Activated CD4-positive, alpha-beta memory T cell treated with anti-CD3 and anti-CD28 coated beads for 36 hours (primary cell): ENCODE measurements around the gene ADGRV1. TPM values are rescaled to one million over a fixed set of nuclear protein-coding genes. Genes with fewer than 3 reads are reported as not detected.

Experiments
- CTCF ChIA-PET: fragments of 350-600 bp; sonication (Branson Sonifier 250); formaldehyde crosslinking; loops from one replicate; lab custom pipeline; 2021; ENCODE audit warnings: antibody characterized with exemption, inconsistent platforms; lab: Charles Lee
- POLR2A ChIA-PET: fragments of 350-600 bp; sonication (Branson Sonifier 250); formaldehyde crosslinking; loops from one replicate; lab custom pipeline; 2021; ENCODE audit warnings: antibody characterized with exemption; lab: Charles Lee
- DNase-seq: peaks from one replicate; pipeline ENCODE4 v3.0.0-alpha.2; 2020
- H3K27ac Mint-ChIP-seq: one replicate; pipeline ENCODE4 v1.8.0; 2021; ENCODE audit warnings: mixed read lengths
- H3K27me3 Mint-ChIP-seq: one replicate; pipeline ENCODE4 v1.8.0; 2021; ENCODE audit warnings: mixed read lengths
- H3K36me3 Mint-ChIP-seq: one replicate; pipeline ENCODE4 v1.8.0; 2021; ENCODE audit warnings: mixed read lengths
- H3K4me1 Mint-ChIP-seq: one replicate; pipeline ENCODE4 v1.8.0; 2021; ENCODE audit warnings: low read depth, mixed read lengths
- H3K4me3 Mint-ChIP-seq: one replicate; pipeline ENCODE4 v1.8.0; 2021; ENCODE audit warnings: mild to moderate bottlenecking, mixed read lengths
- H3K9me3 Mint-ChIP-seq: one replicate; pipeline ENCODE4 v1.8.0; 2021; ENCODE audit warnings: mixed read lengths
- intact Hi-C: fragments of 100-400 bp; cut with micrococcal nuclease; formaldehyde crosslinking; loops from one replicate; pipeline ENCODE4 v1.15.1; 2023
- total RNA-seq, 2 experiments: library from RNA; stranded (reverse); gene quantifications; one replicate each; pipeline ENCODE4 v1.2.3, GENCODE V29; 2021

The ADGRV1 gene
- total RNA-seq, 2 experiments from 2014 or later, result 0.05 TPM; not detected in 1

GRCh38 chr5:91140657-91141056, 582.1 kb downstream of the ADGRV1 start:
- Mint-ChIP-seq H3K9me3 (no peaks in the 10 kb centered on the region), H3K27ac (no peak overlapping the region), H3K4me3 (no peak overlapping the region), H3K36me3 (no peaks in the 10 kb centered on the region), H3K27me3 (peaks cover 4% of the 10 kb centered on the region), H3K4me1 (no peaks in the 10 kb centered on the region)
- intact Hi-C loops, result no loop called here
- no peak for DNase-seq
- CTCF ChIA-PET, result no interaction called here
- POLR2A ChIA-PET, result no interaction called here

- no peaks in the 10 kb centered on the region for H3K9me3 Mint-ChIP-seq
- no peaks in the 10 kb centered on the region for H3K4me1 Mint-ChIP-seq
- no peak overlapping the region for H3K4me3 Mint-ChIP-seq
- H3K36me3 Mint-ChIP-seq, result no peaks in the 10 kb centered on the region
- peaks cover 4% of the 10 kb centered on the region for H3K27me3 Mint-ChIP-seq
- ChIA-PET POLR2A (no interaction called here), CTCF (no interaction called here)
- intact Hi-C loops, result no loop called here
- no peak for DNase-seq
- no peak overlapping the region for H3K27ac Mint-ChIP-seq
These were observed 583.0 kb downstream of the ADGRV1 start for GRCh38 chr5:91141642-91142041.

- DNase-seq, result no peak
- ChIA-PET CTCF (interaction anchor here (0.6 kb wide), 2 partner anchors 44 to 242 kb away, joined by 3 to 4 read pairs; no protein-coding TSS in a partner anchor), POLR2A (no interaction called here)
- Mint-ChIP-seq H3K27me3 (peaks cover 2% of the 10 kb centered on the region), H3K4me3 (no peak overlapping the region), H3K9me3 (no peaks in the 10 kb centered on the region), H3K4me1 (no peaks in the 10 kb centered on the region), H3K27ac (no peak overlapping the region), H3K36me3 (no peaks in the 10 kb centered on the region)
- intact Hi-C loops, result no loop called here
These were observed 583.8 kb downstream of the ADGRV1 start for GRCh38 chr5:91142386-91142785.

DNA sequence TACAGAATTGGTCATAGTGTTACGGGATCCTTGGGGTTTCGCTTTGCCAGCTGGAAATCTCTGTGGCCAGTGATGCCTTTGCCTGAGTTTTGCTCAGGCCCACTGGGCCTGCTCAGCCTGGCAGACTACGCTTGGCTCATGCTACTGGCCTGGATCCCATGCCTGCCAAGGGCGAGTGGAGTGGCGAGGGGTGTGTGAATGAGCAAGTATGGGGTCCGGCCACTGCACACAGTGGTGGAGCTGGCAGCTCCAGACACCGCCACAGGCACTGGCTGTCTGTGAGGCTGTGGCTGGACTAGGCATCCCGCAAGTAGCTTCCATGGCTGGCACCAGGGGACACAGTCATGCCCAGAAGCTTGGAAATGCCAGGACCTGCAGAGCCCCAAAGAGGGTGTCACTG, 584.2 kb downstream of the ADGRV1 start:
- peaks cover 2% of the 10 kb centered on the region for H3K27me3 Mint-ChIP-seq
- no peaks in the 10 kb centered on the region for H3K4me1 Mint-ChIP-seq
- intact Hi-C loops, result no loop called here
- no peaks in the 10 kb centered on the region for H3K9me3 Mint-ChIP-seq
- ChIA-PET POLR2A (no interaction called here), CTCF (interaction anchor here (0.6 kb wide), 1 partner anchor 45 kb away, joined by 4 read pairs; no protein-coding TSS in a partner anchor)
- H3K36me3 Mint-ChIP-seq, result no peaks in the 10 kb centered on the region
- no peak for DNase-seq
- no peak overlapping the region for H3K4me3 Mint-ChIP-seq
- no peak overlapping the region for H3K27ac Mint-ChIP-seq

- Mint-ChIP-seq H3K9me3 (no peaks in the 10 kb centered on the region), H3K36me3 (no peaks in the 10 kb centered on the region), H3K27ac (no peak overlapping the region), H3K4me1 (no peaks in the 10 kb centered on the region), H3K4me3 (no peak overlapping the region), H3K27me3 (peaks cover 2% of the 10 kb centered on the region)
- ChIA-PET POLR2A (no interaction called here), CTCF (no interaction called here)
- intact Hi-C loops, result no loop called here
- DNase-seq, result no peak
These were observed 585.2 kb downstream of the ADGRV1 start for GRCh38 chr5:91143840-91144239.

DNA sequence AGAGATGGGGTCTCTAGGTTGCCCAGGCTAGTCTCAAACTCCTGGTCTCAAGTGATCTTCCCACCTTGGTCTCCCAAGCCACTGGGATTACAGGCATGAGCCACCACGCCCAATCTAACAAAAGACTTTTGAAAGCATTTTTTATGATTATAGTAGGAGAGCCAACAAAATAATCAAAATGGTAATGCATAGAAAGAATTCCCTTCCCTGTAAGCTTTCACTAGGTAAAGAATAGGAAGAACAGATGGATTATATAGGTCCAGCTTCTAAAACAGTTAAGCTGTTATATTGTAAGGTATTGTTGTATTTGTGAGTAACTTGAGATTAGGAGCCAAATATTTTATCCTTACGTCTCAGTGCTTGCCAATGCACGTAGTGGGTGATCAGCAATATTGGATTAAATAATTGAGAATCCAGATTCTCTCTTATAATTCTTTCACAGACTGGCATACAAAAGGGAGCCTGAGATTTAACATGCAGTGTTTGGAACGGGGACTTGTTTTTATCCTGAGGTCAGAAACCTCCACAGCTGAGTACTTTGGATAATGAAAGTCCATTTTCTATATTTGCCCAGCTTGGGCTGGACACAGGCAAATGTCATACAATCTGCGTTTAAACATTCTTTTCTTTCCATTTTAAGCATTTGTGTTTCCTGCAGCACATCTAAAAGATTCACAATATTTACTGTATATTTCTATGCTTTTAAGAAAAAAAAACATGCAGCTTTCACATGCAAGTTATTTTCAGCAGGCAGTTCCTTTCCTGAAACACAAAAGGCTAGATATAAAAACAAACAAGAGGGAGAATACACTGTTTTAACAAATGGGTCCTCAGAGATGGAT, 586.1 kb downstream of the ADGRV1 start:
- H3K36me3 Mint-ChIP-seq, result no peaks in the 10 kb centered on the region
- no peaks in the 10 kb centered on the region for H3K9me3 Mint-ChIP-seq
- no peak for DNase-seq
- H3K27me3 Mint-ChIP-seq, result peaks cover 2% of the 10 kb centered on the region
- H3K4me3 Mint-ChIP-seq, result no peak overlapping the region
- intact Hi-C loops, result no loop called here
- ChIA-PET CTCF (no interaction called here), POLR2A (no interaction called here)
- H3K4me1 Mint-ChIP-seq, result no peaks in the 10 kb centered on the region
- no peak overlapping the region for H3K27ac Mint-ChIP-seq

GRCh38 chr5:91145333-91145620, 586.7 kb downstream of the ADGRV1 start:
- intact Hi-C loops, result no loop called here
- DNase-seq, result no peak
- H3K4me3 Mint-ChIP-seq, result no peak overlapping the region
- ChIA-PET POLR2A (no interaction called here), CTCF (no interaction called here)
- H3K36me3 Mint-ChIP-seq, result no peaks in the 10 kb centered on the region
- H3K27ac Mint-ChIP-seq, result no peak overlapping the region
- no peaks in the 10 kb centered on the region for H3K9me3 Mint-ChIP-seq
- H3K27me3 Mint-ChIP-seq, result no peaks in the 10 kb centered on the region
- no peaks in the 10 kb centered on the region for H3K4me1 Mint-ChIP-seq

DNA sequence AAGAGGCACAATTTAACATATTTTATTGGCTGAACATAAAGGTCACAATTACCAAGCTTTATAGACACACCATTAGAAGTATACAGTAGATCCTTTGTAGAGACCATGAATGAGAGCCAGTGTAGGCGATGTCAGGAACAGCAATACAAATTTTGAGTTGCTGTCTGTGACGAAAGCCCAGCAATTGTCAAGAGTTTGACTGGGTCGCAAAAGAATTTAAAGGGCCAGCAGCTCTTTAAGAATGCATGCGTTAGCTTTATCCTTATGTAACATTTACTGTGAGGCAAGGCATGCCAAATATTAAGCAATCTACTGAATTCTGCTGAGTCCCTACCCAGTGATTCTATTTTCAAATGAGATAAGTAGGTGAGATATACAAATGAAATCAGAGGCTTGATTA, 587.6 kb downstream of the ADGRV1 start:
- ChIA-PET POLR2A (no interaction called here), CTCF (interaction anchor here (1.0 kb wide), 1 partner anchor 239 kb away, joined by 3 read pairs; no protein-coding TSS in a partner anchor)
- H3K4me1 Mint-ChIP-seq, result no peaks in the 10 kb centered on the region

DNA sequence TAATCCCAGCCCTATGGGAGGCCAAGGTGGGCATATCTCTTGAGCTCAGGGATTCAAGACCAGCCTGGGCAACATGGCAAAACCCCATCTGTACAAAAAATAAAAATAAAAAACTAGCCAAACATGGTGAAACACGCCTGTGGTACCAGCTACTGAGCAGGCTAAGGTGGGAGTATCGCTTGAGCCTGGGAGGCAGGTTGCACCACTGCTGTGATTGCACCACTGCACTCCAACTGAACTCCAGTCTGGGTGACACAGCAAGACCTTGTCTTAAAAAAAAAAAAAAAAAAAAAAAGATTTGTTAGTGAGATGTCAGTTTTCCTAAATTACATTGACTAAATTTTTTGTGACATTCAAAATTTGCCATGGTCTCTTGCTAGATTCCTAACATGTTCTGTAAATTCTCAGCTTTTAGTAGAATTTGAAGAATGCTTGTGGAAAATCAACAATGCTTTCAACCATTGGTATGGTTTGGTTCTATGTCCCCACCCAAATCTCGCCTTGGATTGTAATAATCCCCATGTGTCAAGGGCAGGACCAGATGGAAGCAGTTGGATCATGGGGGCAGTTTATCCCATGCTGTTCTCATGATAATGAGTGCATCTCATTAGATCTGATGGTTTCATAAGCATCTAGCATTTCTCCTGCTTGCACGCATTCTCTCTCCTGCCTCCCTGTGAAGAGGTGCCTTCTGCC, 588.5 kb downstream of the ADGRV1 start:
- Mint-ChIP-seq H3K27me3 (peaks cover 1% of the 10 kb centered on the region), H3K27ac (no peak overlapping the region), H3K4me1 (no peaks in the 10 kb centered on the region), H3K36me3 (no peaks in the 10 kb centered on the region), H3K9me3 (no peaks in the 10 kb centered on the region), H3K4me3 (no peak overlapping the region)
- POLR2A ChIA-PET, result no interaction called here
- intact Hi-C loops, result no loop called here
- CTCF ChIA-PET, result interaction anchor here (1.0 kb wide), 1 partner anchor 238 kb away, joined by 3 read pairs; no protein-coding TSS in a partner anchor
- DNase-seq, result no peak

More for the DNA sequence above, 587.6 kb downstream of the ADGRV1 start:
- Mint-ChIP-seq H3K36me3 (no peaks in the 10 kb centered on the region), H3K9me3 (no peaks in the 10 kb centered on the region), H3K4me3 (no peak overlapping the region), H3K27me3 (no peaks in the 10 kb centered on the region), H3K27ac (no peak overlapping the region)
- DNase-seq, result no peak
- intact Hi-C loops, result no loop called here

- Mint-ChIP-seq H3K9me3 (no peaks in the 10 kb centered on the region), H3K36me3 (no peaks in the 10 kb centered on the region), H3K4me3 (no peak overlapping the region), H3K27me3 (peaks cover 1% of the 10 kb centered on the region), H3K27ac (no peak overlapping the region), H3K4me1 (no peaks in the 10 kb centered on the region)
- ChIA-PET POLR2A (no interaction called here), CTCF (interaction anchor here (1.1 kb wide), 1 partner anchor 9 kb away, joined by 3 read pairs; no protein-coding TSS in a partner anchor)
- no peak for DNase-seq
- intact Hi-C loops, result no loop called here
These were observed 591.6 kb downstream of the ADGRV1 start for GRCh38 chr5:91150234-91150633.

DNA sequence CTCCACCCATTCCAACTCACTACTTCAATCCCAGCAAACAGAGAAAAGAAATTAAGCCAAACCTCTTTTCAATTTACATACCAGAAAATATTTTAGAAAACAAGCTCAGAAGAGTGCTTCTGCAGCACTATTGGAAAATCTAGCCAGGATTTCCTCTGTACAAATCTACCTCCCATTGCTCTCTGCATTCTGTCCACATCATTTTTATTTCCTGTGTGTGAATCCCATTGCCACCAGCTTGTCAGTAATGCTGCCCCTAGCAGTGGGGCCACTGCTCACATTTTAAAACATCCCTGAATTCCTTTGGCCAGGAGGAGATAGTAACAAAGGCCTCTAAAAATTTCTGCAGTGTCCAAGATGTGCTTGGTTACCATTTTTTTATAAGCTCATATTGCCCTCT, 592.0 kb downstream of the ADGRV1 start:
- peaks cover 1% of the 10 kb centered on the region for H3K27me3 Mint-ChIP-seq
- DNase-seq, result no peak
- POLR2A ChIA-PET, result no interaction called here
- H3K4me1 Mint-ChIP-seq, result no peaks in the 10 kb centered on the region
- no peaks in the 10 kb centered on the region for H3K9me3 Mint-ChIP-seq
- CTCF ChIA-PET, result interaction anchor here (1.1 kb wide), 1 partner anchor 9 kb away, joined by 3 read pairs; no protein-coding TSS in a partner anchor
- intact Hi-C loops, result no loop called here
- H3K36me3 Mint-ChIP-seq, result no peaks in the 10 kb centered on the region
- no peak overlapping the region for H3K27ac Mint-ChIP-seq
- no peak overlapping the region for H3K4me3 Mint-ChIP-seq

DNA sequence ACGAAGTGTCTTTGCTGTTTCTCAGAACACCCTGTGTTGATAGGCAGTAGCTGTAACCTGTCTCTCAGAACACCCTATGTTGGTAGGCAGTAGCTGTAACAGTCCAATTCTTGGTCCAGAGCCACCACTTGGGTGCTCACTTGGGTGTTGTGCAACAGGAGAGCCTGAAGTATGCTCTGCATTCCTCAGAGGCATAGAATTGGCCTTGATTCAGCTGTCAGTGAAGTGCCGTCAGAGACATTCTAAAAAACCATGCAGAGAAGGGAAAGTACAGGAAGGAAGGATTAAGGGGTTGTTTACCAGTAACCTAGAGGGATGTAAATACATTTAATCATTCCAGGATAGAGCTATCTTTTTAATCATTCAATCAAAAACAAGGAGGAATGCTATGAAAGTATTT, 593.4 kb downstream of the ADGRV1 start:
- no peak for DNase-seq
- ChIA-PET CTCF (no interaction called here), POLR2A (no interaction called here)
- intact Hi-C loops, result no loop called here
- H3K27me3 Mint-ChIP-seq, result peaks cover 1% of the 10 kb centered on the region
- H3K9me3 Mint-ChIP-seq, result no peaks in the 10 kb centered on the region
- no peaks in the 10 kb centered on the region for H3K4me1 Mint-ChIP-seq
- no peaks in the 10 kb centered on the region for H3K36me3 Mint-ChIP-seq
- H3K27ac Mint-ChIP-seq, result no peak overlapping the region
- H3K4me3 Mint-ChIP-seq, result no peak overlapping the region
